K562 (cell line): ENCODE data around the gene ZNF839. TPM values are rescaled to one million over a fixed set of nuclear protein-coding genes. Genes with fewer than 3 reads are reported as not detected.

Experiments used
- CBFB ChIP-seq: sonication (generic); formaldehyde crosslinking; IDR thresholded peaks from 2 replicates; pipeline ENCODE4 v1.4.0; 2020; ENCODE audit warnings: mild to moderate bottlenecking, missing genetic modification reagents
- CBX1 ChIP-seq: sonication (generic); IDR thresholded peaks from 2 replicates; pipeline ENCODE4 v1.6.1; 2016; ENCODE audit warnings: antibody characterized with exemption, low read depth, mild to moderate bottlenecking
- CC2D1A ChIP-seq: fragments of 450-650 bp; IDR thresholded peaks from 2 replicates; pipeline ENCODE4 v1.6.1; 2017; ENCODE audit warnings: mild to moderate bottlenecking
- CCNT2 ChIP-seq: IDR thresholded peaks from 2 replicates; pipeline ENCODE4 v1.6.1; 2011; ENCODE audit warnings: borderline replicate concordance, low read depth, mild to moderate bottlenecking, moderate library complexity, mixed read lengths, low read length; ENCODE audit not compliant: insufficient read length; ENCODE audit errors: extremely low read depth
- ESRRA ChIP-seq: fragments of 450-650 bp; IDR thresholded peaks from 2 replicates; pipeline ENCODE4 v1.6.1; 2014; ENCODE audit warnings: low read depth, mild to moderate bottlenecking, moderate library complexity, borderline replicate concordance
- HMGN3 ChIP-seq: IDR thresholded peaks from 2 replicates; pipeline ENCODE4 v1.6.1; 2011; ENCODE audit warnings: borderline replicate concordance, low read depth, mild to moderate bottlenecking, mixed read lengths, low read length; ENCODE audit not compliant: insufficient read length; ENCODE audit errors: extremely low read depth
- KHSRP ChIP-seq: fragments of 450-650 bp; IDR thresholded peaks from 2 replicates; pipeline ENCODE4 v1.6.1; 2017
- L3MBTL2 ChIP-seq: fragments of 450-650 bp; IDR thresholded peaks from 2 replicates; pipeline ENCODE4 v1.6.1; 2016; ENCODE audit warnings: mild to moderate bottlenecking, moderate library complexity
- OTX1 ChIP-seq: fragments of 450-650 bp; formaldehyde crosslinking; IDR thresholded peaks from 2 replicates; pipeline ENCODE4 v1.4.0; 2022; ENCODE audit warnings: mild to moderate bottlenecking
- RBFOX2 ChIP-seq: fragments of 200-400 bp; formaldehyde crosslinking; IDR thresholded peaks from 2 replicates; pipeline ENCODE4 v1.6.1; 2017; ENCODE audit warnings: low read depth, mild to moderate bottlenecking, low read length, moderate library complexity
- YY1 ChIP-seq, 3 experiments: IDR thresholded peaks; 2 replicates each; pipeline ENCODE4 v1.6.1; 2011; ENCODE audit warnings: low read length in 2 of 3, mild to moderate bottlenecking in 2 of 3, moderate library complexity in 2 of 3, borderline replicate concordance in 1 of 3, control low read depth in 1 of 3, low read depth in 1 of 3; ENCODE audit not compliant: insufficient read depth in 3 of 3, insufficient replicate concordance in 2 of 3, control insufficient read depth in 1 of 3, insufficient read length in 1 of 3; ENCODE audit errors: extremely low read depth in 1 of 3
- ZBTB11 ChIP-seq, 3 experiments: fragments of 200-800 bp in 1 of 3; fragments of 250-450 bp in 1 of 3; fragments of 450-650 bp in 1 of 3; sonication (Bioruptor Pico) in 1 of 3; sonication (Bioruptor generic) in 1 of 3; formaldehyde crosslinking in 1 of 3; IDR thresholded peaks; 2 replicates each; pipeline versions ENCODE4 v1.6.1 to v1.8.0; 2016 to 2022; ENCODE audit warnings: mild to moderate bottlenecking in 2 of 3, missing genetic modification characterization in 2 of 3, missing compliant biosample characterization in 1 of 3, moderate library complexity in 1 of 3
- ZEB2 ChIP-seq: fragments of 450-650 bp; IDR thresholded peaks from 2 replicates; pipeline ENCODE4 v1.6.1; 2016
- ZNF511 ChIP-seq: sonication (generic); formaldehyde crosslinking; IDR thresholded peaks from 2 replicates; pipeline ENCODE4 v1.8.0; 2022; ENCODE audit warnings: mild to moderate bottlenecking, missing genetic modification reagents
- ZNF592 ChIP-seq: fragments of 450-650 bp; IDR thresholded peaks from 2 replicates; pipeline ENCODE4 v1.6.1; 2017; ENCODE audit warnings: antibody characterized with exemption, mild to moderate bottlenecking
- polyA plus RNA-seq, 8 experiments: library from polyadenylated mRNA; depleted of rRNA in 4 of 8; stranded (reverse) in 5 of 8; unstranded in 3 of 8; fragments of >200 nt; fragmentation: Nextera tagmentation in 2 of 8; fragmentation: Illumina TruSeq in 1 of 8; extraction: Ambion mirVana in 2 of 8; extraction: Trizol in 1 of 8; gene quantifications; 2 replicates each; pipeline versions ENCODE4 v1.2.1 to v1.2.3, GENCODE V29; 2011 to 2014; ENCODE audit warnings: inconsistent platforms in 1 of 8, missing spikeins in 1 of 8
- total RNA-seq, 7 experiments: library from RNA; depleted of rRNA in 6 of 7; stranded (reverse); fragments of >200 nt in 6 of 7; fragmentation: Illumina TruSeq in 2 of 7; extraction: Trizol in 2 of 7; gene quantifications; 2 replicates each; pipeline versions ENCODE4 v1.2.1 to v1.2.3, GENCODE V29; 2011 to 2021; ENCODE audit warnings: low replicate concordance in 1 of 7

Gene ZNF839
- total and polyA plus RNA-seq, 9 of the 15 experiments (the other 6 are each of a cell fraction or from before 2014, with no cell fraction given) = 0.42 to 8.4 (median 5.7) TPM

DNA sequence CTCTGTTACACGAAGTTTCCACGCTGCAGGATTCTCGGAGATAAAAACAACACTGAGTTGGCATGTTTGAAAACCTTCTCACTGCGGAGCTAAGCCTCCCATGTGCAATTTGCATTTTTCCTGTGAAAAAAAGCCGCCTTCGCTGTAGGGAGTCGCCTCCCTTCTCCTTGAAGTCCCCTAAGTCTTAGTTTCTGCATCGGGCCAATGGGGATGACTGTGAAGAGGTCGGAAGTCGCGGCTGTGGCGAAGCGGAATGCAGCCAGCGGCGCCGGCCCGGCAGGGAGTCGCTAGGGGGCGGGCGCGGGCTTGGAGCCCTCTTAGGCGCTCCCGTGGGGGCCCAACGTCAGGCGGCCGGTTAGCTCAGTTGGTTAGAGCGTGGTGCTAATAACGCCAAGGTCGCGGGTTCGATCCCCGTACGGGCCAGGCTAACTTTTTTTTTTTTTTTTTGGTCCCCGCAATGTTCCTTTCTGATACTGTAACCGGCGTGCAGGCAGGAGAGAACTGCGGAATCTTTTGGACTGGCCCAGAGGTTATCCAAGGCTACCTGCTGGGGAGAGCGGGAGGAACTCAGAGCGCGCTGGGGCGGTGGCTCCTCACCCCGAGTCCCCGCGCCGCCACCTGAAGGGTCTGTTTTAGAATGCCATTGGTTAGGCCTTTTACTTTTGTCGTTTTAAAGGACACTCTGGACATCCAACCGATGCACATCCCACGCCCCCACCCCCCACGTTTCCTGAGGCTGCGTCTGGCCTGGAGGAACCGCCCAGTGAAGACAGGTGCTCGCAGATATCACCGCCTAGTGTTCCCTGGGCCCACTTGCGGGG lies 2.6 kb upstream of the ZNF839 start (continued):
- TF ChIP-seq ZBTB11 (CRISPR knock-in tag; IDR thresholded peaks at IDR 0.05) = peak in 1 of 3 experiments; percentile 37; a peak in 1 of 6 replicates
- TF ChIP-seq CBFB (CRISPR knock-in tag) = peak; percentile 95
- peak; percentile 66; the same call in 1 of the 2 replicates for TF ChIP-seq ZNF511 (CRISPR knock-in tag)
- TF ChIP-seq ZEB2 = 0 out of 2 replicates have a peak, but pooled peaks have one; percentile 35
- peak; percentile 91 for TF ChIP-seq ESRRA
- TF ChIP-seq CBX1 = peak; percentile 66; the same call in 1 of the 2 replicates
- peak; percentile 60 for TF ChIP-seq RBFOX2
- peak; percentile 77 for TF ChIP-seq ZNF592
- TF ChIP-seq YY1 (IDR thresholded peaks at IDR 0.05; ENCODE audit: borderline replicate concordance in 1 of 3, control insufficient read depth in 1 of 3, extremely low read depth in 1 of 3, insufficient read depth in 3 of 3, insufficient read length in 1 of 3, insufficient replicate concordance in 2 of 3, low read depth in 1 of 3, low read length in 2 of 3) = peak in 2 of 3 experiments; percentile 26 to 34
- no peak for TF ChIP-seq KHSRP
- TF ChIP-seq OTX1 (CRISPR knock-in tag) = no peak
- TF ChIP-seq HMGN3 = peak; percentile 36
- TF ChIP-seq CC2D1A = no peak
- TF ChIP-seq L3MBTL2 = peak; percentile 56
- peak; percentile 25 for TF ChIP-seq CCNT2
